NCI-H446 treated with DMSO at 0.1 percent for 48 hours (cell line): ENCODE data around the gene CALML5.

Experiments used
- DNase-seq: peaks from one replicate; lab custom pipeline; 2025; lab: John Stamatoyannopoulos, UW

CALML5 gene

GRCh38 chr10:5461914-5462840 lies 37.2 kb downstream of the CALML5 start:
- no peak for DNase-seq

GRCh38 chr10:5461203-5461588 lies 38.2 kb downstream of the CALML5 start:
- DNase-seq, result no peak

DNA sequence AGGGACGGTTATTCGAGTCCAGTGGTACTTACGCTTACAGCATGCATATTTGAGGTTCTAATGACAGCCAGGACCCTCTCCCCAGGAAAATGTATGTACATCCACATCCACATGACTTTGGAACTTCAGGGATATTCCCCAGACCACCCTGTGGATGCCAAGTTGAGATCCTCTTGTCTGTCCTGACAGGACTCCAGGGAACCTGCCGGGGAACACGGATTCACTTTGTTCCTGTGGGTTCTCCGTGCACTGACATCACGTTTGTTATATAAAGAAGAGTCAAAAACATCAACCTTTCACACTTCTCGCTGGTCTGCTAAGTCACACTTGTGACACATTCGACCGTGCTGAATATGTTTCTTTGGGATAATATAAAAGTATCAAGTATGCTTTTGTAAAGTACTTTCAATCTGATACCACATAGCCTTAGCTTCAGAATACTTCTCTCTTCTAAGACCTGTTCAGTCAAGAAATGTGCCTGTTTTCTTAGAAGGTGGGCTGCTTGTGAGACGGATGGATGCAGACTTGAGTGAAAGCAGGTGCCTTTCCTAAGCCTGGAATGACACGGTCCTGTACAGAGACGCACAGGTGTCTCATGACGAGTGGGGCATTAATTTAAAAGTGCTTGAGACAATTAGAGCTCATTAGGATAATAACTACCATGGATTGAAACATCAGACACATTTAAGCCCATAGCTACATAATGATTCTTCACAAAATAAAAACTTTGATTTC lies 38.7 kb downstream of the CALML5 start:
- DNase-seq, result no peak

GRCh38 chr10:5458949-5459747 lies 40.2 kb downstream of the CALML5 start:
- no peak for DNase-seq

DNA sequence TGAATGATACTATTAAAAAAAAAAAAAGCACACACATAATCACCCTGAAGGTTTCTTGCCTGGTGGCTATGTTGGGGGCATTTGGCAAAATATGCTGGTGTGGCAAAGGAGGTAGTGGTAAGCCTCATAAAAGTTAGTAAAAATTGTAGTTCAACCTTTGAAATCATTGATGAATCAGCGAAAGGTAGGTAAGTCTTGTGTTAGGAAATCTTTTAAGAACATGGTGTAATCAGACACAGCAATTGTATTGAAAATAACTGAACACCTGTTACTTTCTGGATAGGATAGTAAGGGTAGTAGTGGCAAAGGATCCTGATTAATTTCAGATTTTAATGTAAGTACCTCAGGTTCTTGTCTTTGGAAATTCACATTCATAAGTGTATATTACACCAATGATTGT lies 40.9 kb downstream of the CALML5 start:
- DNase-seq, result no peak

DNA sequence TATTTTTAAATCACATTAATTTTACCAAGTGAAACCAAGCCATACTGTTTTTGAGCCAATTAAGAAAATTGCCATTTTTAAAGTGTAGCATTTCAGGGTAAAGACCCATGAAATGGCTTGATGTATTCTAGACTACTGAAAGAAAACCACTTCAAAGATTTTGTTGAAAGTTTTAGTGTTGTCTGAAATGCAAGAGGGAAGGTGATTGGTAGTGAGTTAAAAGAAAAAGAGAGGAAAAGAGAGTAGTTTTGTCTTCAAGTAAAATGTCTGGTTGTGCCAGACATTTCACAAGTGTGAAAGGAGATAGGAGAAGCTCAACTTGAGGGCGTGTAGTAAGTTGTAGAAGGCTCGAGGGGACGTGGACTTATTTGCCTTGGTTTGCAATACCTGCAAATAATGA lies 41.6 kb downstream of the CALML5 start:
- DNase-seq, result no peak

DNA sequence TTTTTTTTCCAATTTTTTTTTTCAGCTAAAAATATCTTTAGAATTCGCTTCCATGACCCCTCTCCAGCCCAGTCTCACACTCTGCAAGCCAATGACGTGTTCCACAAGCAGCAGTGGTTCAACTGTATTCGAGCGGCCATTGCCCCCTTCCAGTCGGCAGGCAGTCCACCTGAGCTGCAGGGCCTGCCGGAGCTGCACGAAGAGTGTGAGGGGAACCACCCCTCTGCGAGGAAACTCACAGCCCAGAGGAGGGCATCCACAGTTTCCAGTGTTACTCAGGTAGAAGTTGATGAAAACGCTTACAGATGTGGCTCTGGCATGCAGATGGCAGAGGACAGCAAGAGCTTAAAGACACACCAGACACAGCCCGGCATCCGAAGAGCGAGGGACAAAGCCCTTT lies 42.8 kb downstream of the CALML5 start:
- no peak for DNase-seq

DNA sequence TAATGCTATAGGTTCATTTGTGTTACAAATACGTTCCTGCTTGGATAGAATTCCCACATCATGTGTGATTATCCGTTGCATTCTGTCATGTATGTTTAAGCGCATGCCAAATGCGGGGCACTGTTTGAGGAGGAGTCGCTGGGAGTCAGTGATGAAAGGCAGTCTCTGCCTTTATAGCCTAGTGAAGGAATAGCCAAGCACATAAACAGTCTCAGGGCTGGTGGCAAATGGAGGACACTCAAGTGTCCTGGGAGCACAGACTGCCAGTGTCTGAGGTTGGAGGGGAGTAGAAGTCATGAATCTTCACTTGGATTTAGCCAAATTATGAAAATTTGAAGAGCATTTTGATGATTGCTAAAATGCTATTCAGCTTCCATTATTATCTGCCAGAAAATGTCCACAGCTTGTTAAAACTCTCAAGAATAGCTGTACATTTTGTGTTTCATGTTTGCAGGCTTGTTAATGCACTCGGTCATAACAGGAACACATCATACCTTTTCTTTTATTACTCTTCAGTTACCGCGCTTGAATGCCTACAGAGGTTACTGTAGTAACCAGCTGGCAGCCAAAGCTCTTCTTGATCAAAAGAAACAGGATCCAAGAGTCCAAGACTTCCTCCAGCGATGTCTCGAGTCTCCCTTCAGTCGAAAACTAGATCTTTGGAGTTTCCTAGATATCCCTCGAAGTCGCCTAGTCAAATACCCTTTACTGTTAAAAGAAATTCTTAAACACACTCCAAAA lies 45.5 kb downstream of the CALML5 start:
- DNase-seq, result no peak

DNA sequence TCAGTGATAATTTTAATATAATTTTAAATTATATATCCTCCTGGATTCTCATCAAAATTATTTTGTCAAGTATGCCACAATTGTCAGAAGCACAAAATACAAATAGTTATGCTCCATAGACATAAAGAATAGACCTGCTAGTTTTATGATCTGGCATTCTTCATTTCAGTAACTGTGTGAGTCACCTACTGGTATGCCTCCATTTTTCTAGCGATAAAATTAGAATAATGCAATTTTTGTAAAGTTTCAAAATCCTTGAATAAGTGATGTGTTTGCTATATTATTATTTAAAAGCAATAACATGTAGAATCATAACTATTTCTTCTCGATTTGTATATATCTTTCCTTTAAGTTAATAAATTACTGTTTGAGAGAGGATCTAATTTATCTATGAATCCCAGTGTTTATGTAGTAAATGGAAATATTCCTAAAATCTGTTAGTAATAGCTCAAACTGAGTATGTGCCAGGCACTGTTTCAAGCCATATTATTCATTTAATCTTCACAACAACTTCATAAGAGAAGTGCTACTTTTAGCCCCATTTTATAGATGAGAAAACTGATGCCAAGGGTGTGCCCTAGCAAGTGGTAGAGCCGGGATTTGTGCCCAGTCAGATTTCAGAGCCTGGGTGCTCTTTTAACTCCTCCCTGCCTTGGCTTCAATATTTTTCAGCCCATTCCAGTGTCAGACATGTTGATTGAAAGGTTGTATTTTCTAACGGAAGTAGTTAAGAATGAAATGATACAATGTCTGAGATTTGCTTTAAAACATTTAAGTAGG lies 48.6 kb downstream of the CALML5 start:
- no peak for DNase-seq

DNA sequence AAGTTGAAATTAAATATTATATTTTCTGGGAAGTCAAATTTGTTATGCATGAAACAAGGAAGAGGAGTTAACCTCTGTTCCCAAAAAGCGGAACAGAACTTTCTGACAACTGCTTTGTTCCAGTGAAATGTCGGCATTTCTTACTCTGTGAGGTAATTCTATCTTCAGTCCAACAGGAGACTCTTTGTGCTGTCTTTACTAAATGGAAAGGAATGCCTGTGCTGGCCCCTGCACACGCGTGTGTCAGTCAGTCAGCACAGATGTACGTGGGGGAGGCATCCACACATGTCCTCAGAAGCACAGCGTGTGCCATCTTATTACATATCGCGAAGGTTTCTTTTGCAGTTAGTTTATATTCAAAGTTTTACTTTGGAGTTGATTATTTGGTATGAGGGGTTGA lies 49.5 kb downstream of the CALML5 start:
- DNase-seq, result no peak

DNA sequence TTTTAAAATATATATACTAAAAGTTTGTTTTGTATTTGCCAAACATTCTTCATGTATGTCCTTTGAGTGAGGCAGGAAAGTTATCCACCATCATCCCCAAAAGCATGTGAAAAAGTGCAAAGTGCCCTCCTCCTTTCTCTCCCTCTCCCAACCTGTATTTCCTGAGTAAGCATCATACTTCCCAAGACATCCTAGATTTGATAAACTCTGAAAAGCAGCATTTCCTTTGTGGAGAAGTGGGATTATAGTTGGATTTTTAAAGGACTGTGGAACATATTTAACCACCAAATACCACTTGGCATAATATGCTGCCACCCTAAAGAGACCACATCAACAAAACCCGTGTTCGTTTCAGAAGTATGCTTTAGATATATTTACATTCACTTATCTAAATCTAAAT lies 50.1 kb downstream of the CALML5 start:
- DNase-seq, result no peak
